ENCODE measurements around the gene FAT2. TPM values are rescaled to one million over a fixed set of nuclear protein-coding genes. Genes with fewer than 3 reads are reported as not detected.

The FAT2 gene, protein sequence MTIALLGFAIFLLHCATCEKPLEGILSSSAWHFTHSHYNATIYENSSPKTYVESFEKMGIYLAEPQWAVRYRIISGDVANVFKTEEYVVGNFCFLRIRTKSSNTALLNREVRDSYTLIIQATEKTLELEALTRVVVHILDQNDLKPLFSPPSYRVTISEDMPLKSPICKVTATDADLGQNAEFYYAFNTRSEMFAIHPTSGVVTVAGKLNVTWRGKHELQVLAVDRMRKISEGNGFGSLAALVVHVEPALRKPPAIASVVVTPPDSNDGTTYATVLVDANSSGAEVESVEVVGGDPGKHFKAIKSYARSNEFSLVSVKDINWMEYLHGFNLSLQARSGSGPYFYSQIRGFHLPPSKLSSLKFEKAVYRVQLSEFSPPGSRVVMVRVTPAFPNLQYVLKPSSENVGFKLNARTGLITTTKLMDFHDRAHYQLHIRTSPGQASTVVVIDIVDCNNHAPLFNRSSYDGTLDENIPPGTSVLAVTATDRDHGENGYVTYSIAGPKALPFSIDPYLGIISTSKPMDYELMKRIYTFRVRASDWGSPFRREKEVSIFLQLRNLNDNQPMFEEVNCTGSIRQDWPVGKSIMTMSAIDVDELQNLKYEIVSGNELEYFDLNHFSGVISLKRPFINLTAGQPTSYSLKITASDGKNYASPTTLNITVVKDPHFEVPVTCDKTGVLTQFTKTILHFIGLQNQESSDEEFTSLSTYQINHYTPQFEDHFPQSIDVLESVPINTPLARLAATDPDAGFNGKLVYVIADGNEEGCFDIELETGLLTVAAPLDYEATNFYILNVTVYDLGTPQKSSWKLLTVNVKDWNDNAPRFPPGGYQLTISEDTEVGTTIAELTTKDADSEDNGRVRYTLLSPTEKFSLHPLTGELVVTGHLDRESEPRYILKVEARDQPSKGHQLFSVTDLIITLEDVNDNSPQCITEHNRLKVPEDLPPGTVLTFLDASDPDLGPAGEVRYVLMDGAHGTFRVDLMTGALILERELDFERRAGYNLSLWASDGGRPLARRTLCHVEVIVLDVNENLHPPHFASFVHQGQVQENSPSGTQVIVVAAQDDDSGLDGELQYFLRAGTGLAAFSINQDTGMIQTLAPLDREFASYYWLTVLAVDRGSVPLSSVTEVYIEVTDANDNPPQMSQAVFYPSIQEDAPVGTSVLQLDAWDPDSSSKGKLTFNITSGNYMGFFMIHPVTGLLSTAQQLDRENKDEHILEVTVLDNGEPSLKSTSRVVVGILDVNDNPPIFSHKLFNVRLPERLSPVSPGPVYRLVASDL (N-terminal part only)
- total RNA-seq (not detected), polyA plus RNA-seq (not detected)

- intact Hi-C loops (cut with micrococcal nuclease): no loop called here
- Histone ChIP-seq H3K27ac (ENCODE audit: low read depth, low read length) (no peak within 1 kb of the TSS), H3K4me3 (ENCODE audit: low read length in 2 of 2) (no peak within 1 kb of the TSS), H3K36me3 (ENCODE audit: insufficient read depth, low read length) (no peaks in the 10 kb centered on the region), H3K9me3 (ENCODE audit: control insufficient read depth in 1 of 2, low read length in 2 of 2) (no peaks in the 10 kb centered on the region), H3K27me3 (ENCODE audit: insufficient read depth, low read length) (no peaks in the 10 kb centered on the region), H3K4me1 (ENCODE audit: insufficient read depth, low read length) (no peaks in the 10 kb centered on the region)
- no peaks in the 10 kb centered on the region for H3K36me3 Mint-ChIP-seq
- CTCF ChIA-PET (ENCODE audit: partially characterized antibody): no interaction called here
- no peaks in the 10 kb centered on the region for H3K9me3 Mint-ChIP-seq
- POLR2A ChIA-PET (ENCODE audit: partially characterized antibody): no interaction called here
- DNase-seq: no peak
- peak within 1 kb of the TSS in 1 of 7 donors; percentile 18 for H3K27ac Mint-ChIP-seq
- peaks cover 0 to 1% (median 0%) of the 10 kb centered on the region in 4 donors for H3K4me1 Mint-ChIP-seq
- H3K4me3 Mint-ChIP-seq: no peak within 1 kb of the TSS
- H3K27me3 Mint-ChIP-seq: no peaks in the 10 kb centered on the region
These were observed at the start of gene FAT2 for GRCh38 chr5:151591144-151591819. Gene FAT2, minus strand, starts transcription at chr5:151591331. Its CDS starts 22,400 bp downstream, at chr5:151568931.

DNA sequence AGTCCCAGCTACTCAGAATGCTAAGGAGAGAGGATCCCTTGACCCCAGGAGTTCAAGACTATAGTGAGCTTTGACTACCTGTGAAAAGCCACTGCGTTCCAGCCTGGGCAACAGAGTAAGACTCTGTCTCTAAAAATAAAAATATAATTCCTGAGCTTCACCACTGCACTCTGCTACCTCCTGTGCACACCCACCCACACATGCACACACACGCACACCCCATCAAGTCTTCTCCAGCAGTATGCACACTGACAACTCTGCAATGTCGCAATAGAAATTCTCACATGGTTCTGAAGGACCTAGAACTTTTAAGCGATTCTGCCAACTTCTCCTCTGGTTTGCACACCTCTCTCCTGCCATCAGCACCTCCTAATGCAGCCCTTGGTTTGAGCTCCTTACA, 47.5 kb upstream of the FAT2 start:
- H3K9me3 Mint-ChIP-seq: peaks cover 0 to 2% (median 0%) of the 10 kb centered on the region in 8 donors
- no peaks in the 10 kb centered on the region for H3K36me3 ChIP-seq (ENCODE audit: insufficient read depth, low read length)
- no peak overlapping the region for H3K27ac ChIP-seq (ENCODE audit: low read depth, low read length)
- no peak overlapping the region for H3K27ac Mint-ChIP-seq
- no peaks in the 10 kb centered on the region for H3K9me3 ChIP-seq (ENCODE audit: control insufficient read depth in 1 of 2, low read length in 2 of 2)
- intact Hi-C loops (cut with micrococcal nuclease): no loop called here
- CTCF ChIA-PET (ENCODE audit: partially characterized antibody): interaction anchor here (1.5 to 3.5 kb wide), 3 partner anchors 10 to 13 kb away, joined by 7 to 20 read pairs (median 9); no protein-coding TSS in a partner anchor
- H3K36me3 Mint-ChIP-seq: no peaks in the 10 kb centered on the region
- POLR2A ChIA-PET (ENCODE audit: partially characterized antibody): no interaction called here
- peaks cover 0 to 3% of the 10 kb centered on the region in 2 donors for H3K27me3 Mint-ChIP-seq
- H3K4me3 Mint-ChIP-seq: no peak overlapping the region
- H3K4me3 ChIP-seq (ENCODE audit: low read length in 2 of 2): no peak overlapping the region
- DNase-seq: no peak
- no peaks in the 10 kb centered on the region for H3K27me3 ChIP-seq (ENCODE audit: insufficient read depth, low read length)
- peaks cover 9% of the 10 kb centered on the region for H3K4me1 ChIP-seq (ENCODE audit: insufficient read depth, low read length)
- peaks cover 0 to 13% (median 4%) of the 10 kb centered on the region in 4 donors for H3K4me1 Mint-ChIP-seq

GRCh38 chr5:151637676-151638075, 46.5 kb upstream of the FAT2 start:
- Mint-ChIP-seq H3K27me3 (peaks cover 0 to 3% of the 10 kb centered on the region in 2 donors), H3K27ac (no peak overlapping the region), H3K9me3 (peaks cover 0 to 2% (median 0%) of the 10 kb centered on the region in 8 donors), H3K36me3 (no peaks in the 10 kb centered on the region), H3K4me3 (no peak overlapping the region), H3K4me1 (peaks cover 0 to 13% (median 4%) of the 10 kb centered on the region in 4 donors)
- ChIA-PET CTCF (ENCODE audit: partially characterized antibody) (interaction anchor here (0.6 to 2.0 kb wide), 3 partner anchors 11 to 20 kb away, joined by 3 to 9 read pairs (median 7); no protein-coding TSS in a partner anchor), POLR2A (ENCODE audit: partially characterized antibody) (interaction anchor here (0.8 kb wide), 1 partner anchor 135 kb away, joined by 3 read pairs; no protein-coding TSS in a partner anchor)
- Histone ChIP-seq H3K4me3 (ENCODE audit: low read length in 2 of 2) (no peak overlapping the region), H3K4me1 (ENCODE audit: insufficient read depth, low read length) (peaks cover 9% of the 10 kb centered on the region), H3K27me3 (ENCODE audit: insufficient read depth, low read length) (no peaks in the 10 kb centered on the region), H3K36me3 (ENCODE audit: insufficient read depth, low read length) (no peaks in the 10 kb centered on the region), H3K27ac (ENCODE audit: low read depth, low read length) (no peak overlapping the region), H3K9me3 (ENCODE audit: control insufficient read depth in 1 of 2, low read length in 2 of 2) (no peaks in the 10 kb centered on the region)
- intact Hi-C loops (cut with micrococcal nuclease): no loop called here
- DNase-seq: no peak

- no peak for DNase-seq
- Mint-ChIP-seq H3K9me3 (no peaks in the 10 kb centered on the region), H3K36me3 (no peaks in the 10 kb centered on the region), H3K4me3 (no peak overlapping the region), H3K27me3 (peaks cover 5 to 7% of the 10 kb centered on the region in 2 donors), H3K27ac (no peak overlapping the region), H3K4me1 (no peaks in the 10 kb centered on the region)
- Histone ChIP-seq H3K27ac (ENCODE audit: low read depth, low read length) (no peak overlapping the region), H3K27me3 (ENCODE audit: insufficient read depth, low read length) (no peaks in the 10 kb centered on the region), H3K4me1 (ENCODE audit: insufficient read depth, low read length) (no peaks in the 10 kb centered on the region), H3K4me3 (ENCODE audit: low read length in 2 of 2) (no peak overlapping the region), H3K9me3 (ENCODE audit: control insufficient read depth in 1 of 2, low read length in 2 of 2) (no peaks in the 10 kb centered on the region), H3K36me3 (ENCODE audit: insufficient read depth, low read length) (no peaks in the 10 kb centered on the region)
- intact Hi-C loops (cut with micrococcal nuclease): no loop called here
- ChIA-PET POLR2A (ENCODE audit: partially characterized antibody) (no interaction called here), CTCF (ENCODE audit: partially characterized antibody) (no interaction called here)
These were observed 42.8 kb upstream of the FAT2 start for GRCh38 chr5:151633892-151634291.

- ChIA-PET POLR2A (ENCODE audit: partially characterized antibody) (no interaction called here), CTCF (ENCODE audit: partially characterized antibody) (no interaction called here)
- intact Hi-C loops (cut with micrococcal nuclease): no loop called here
- Histone ChIP-seq H3K27me3 (ENCODE audit: insufficient read depth, low read length) (no peaks in the 10 kb centered on the region), H3K27ac (ENCODE audit: low read depth, low read length) (no peak overlapping the region), H3K4me1 (ENCODE audit: insufficient read depth, low read length) (no peaks in the 10 kb centered on the region), H3K4me3 (ENCODE audit: low read length in 2 of 2) (no peak overlapping the region), H3K9me3 (ENCODE audit: control insufficient read depth in 1 of 2, low read length in 2 of 2) (no peaks in the 10 kb centered on the region), H3K36me3 (ENCODE audit: insufficient read depth, low read length) (no peaks in the 10 kb centered on the region)
- H3K9me3 Mint-ChIP-seq: no peaks in the 10 kb centered on the region
- H3K4me3 Mint-ChIP-seq: no peak overlapping the region
- DNase-seq: no peak
- H3K4me1 Mint-ChIP-seq: no peaks in the 10 kb centered on the region
- peak overlapping the region in 1 of 7 donors; percentile 19 for H3K27ac Mint-ChIP-seq
- H3K27me3 Mint-ChIP-seq: peaks cover 4 to 5% of the 10 kb centered on the region in 2 donors
- H3K36me3 Mint-ChIP-seq: no peaks in the 10 kb centered on the region
These were observed 41.8 kb upstream of the FAT2 start for GRCh38 chr5:151632941-151633340.

DNA sequence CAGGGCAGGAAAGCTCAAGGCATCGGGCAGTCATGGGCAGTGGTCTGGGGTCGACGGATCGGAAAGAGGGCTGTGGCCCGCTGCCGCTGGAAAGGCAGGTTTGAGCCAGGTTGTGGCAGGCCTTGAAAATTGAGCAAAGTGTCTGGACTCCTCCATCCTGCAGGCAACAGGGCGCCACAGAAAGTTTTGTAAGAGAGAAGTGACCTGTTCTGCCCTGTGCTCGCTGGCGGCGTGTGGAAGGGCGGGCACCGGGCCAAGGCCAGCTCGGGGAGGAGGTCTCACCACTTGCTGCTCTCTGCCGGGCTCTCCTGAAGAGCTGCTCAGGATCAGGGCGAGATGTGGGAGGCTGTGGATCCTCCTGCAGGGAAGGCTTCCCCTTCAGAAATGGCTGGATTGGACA, 41.4 kb upstream of the FAT2 start:
- no peaks in the 10 kb centered on the region for H3K36me3 ChIP-seq (ENCODE audit: insufficient read depth, low read length)
- H3K27ac ChIP-seq (ENCODE audit: low read depth, low read length): no peak overlapping the region
- no peaks in the 10 kb centered on the region for H3K36me3 Mint-ChIP-seq
- CTCF ChIA-PET (ENCODE audit: partially characterized antibody): no interaction called here
- POLR2A ChIA-PET (ENCODE audit: partially characterized antibody): no interaction called here
- no peaks in the 10 kb centered on the region for H3K27me3 ChIP-seq (ENCODE audit: insufficient read depth, low read length)
- DNase-seq: no peak
- intact Hi-C loops (cut with micrococcal nuclease): no loop called here
- H3K4me1 Mint-ChIP-seq: no peaks in the 10 kb centered on the region
- H3K4me3 Mint-ChIP-seq: no peak overlapping the region
- peaks cover 4 to 5% of the 10 kb centered on the region in 2 donors for H3K27me3 Mint-ChIP-seq
- no peak overlapping the region for H3K4me3 ChIP-seq (ENCODE audit: low read length in 2 of 2)
- no peak overlapping the region for H3K27ac Mint-ChIP-seq
- H3K4me1 ChIP-seq (ENCODE audit: insufficient read depth, low read length): no peaks in the 10 kb centered on the region
- H3K9me3 ChIP-seq (ENCODE audit: control insufficient read depth in 1 of 2, low read length in 2 of 2): no peaks in the 10 kb centered on the region
- H3K9me3 Mint-ChIP-seq: no peaks in the 10 kb centered on the region
